ENCODE measurements around the gene SSC5D. TPM values are rescaled to one million over a fixed set of nuclear protein-coding genes. Genes with fewer than 3 reads are reported as not detected.

SSC5D gene
- polyA plus RNA-seq, 3 donors = 0.08 TPM; not detected in 2

- TF ChIP-seq CTCF (IDR thresholded peaks at IDR 0.05) = no peak
- Histone ChIP-seq H3K4me2 (replicated peaks; ENCODE audit: extremely low read depth, low read length, poor library complexity, severe bottlenecking) (no peak overlapping the region), H3K36me3 (replicated peaks in 1 of 2; ENCODE audit: control insufficient read depth in 1 of 2, insufficient read depth in 2 of 2, low read length in 2 of 2) (no peaks in the 10 kb centered on the region), H3K9ac (ENCODE audit: insufficient read depth, low read length, poor library complexity, severe bottlenecking) (no peak overlapping the region), H3K4me1 (ENCODE audit: control insufficient read depth in 1 of 2, insufficient read depth in 2 of 2, low read length in 2 of 2) (peaks cover 0 to 7% of the 10 kb centered on the region in 2 donors), H3K9me3 (replicated peaks in 1 of 2; ENCODE audit: control insufficient read depth in 1 of 2, insufficient read depth in 1 of 2, low read length in 2 of 2) (no peaks in the 10 kb centered on the region), H3K79me2 (ENCODE audit: insufficient read depth, low read length) (no peaks in the 10 kb centered on the region), H4K20me1 (ENCODE audit: insufficient read depth, low read length) (no peaks in the 10 kb centered on the region), H2AFZ (ENCODE audit: insufficient read depth, low read depth, low read length, poor library complexity, severe bottlenecking) (no peak overlapping the region), H3K27me3 (ENCODE audit: control insufficient read depth in 2 of 2, insufficient read depth in 2 of 2, low read length in 2 of 2) (no peaks in the 10 kb centered on the region), H3K4me3 (replicated peaks in 1 of 3; ENCODE audit: low read depth in 2 of 3, low read length in 3 of 3) (no peak overlapping the region), H3K27ac (ENCODE audit: low read depth in 1 of 2, low read length in 2 of 2) (no peak overlapping the region)
- intact Hi-C loops (cut with micrococcal nuclease) = no loop called here
- no peak for DNase-seq
- Mint-ChIP-seq H3K9me3 (peaks cover 0 to 5% (median 0%) of the 10 kb centered on the region in 7 donors), H3K4me3 (no peak overlapping the region), H3K4me1 (peaks cover 7% of the 10 kb centered on the region), H3K36me3 (no peaks in the 10 kb centered on the region), H3K27ac (no peak overlapping the region), H3K27me3 (ENCODE audit: low read depth in 3 of 3) (peaks cover 15 to 24% (median 21%) of the 10 kb centered on the region in 3 donors)
- 91% methylated on average over 7 of the region's 11 CpGs for WGBS (ENCODE audit: insufficient coverage)
Measured at GRCh38 chr19:55546011-55546410, 57.8 kb downstream of the SSC5D start.

GRCh38 chr19:55546822-55547614 lies 58.8 kb downstream of the SSC5D start:
- H2AFZ ChIP-seq (ENCODE audit: insufficient read depth, low read depth, low read length, poor library complexity, severe bottlenecking) = peak overlapping the region; percentile 63
- H3K4me2 ChIP-seq (replicated peaks; ENCODE audit: extremely low read depth, low read length, poor library complexity, severe bottlenecking) = no peak overlapping the region
- WGBS (ENCODE audit: insufficient coverage) = 9% methylated on average over 10 of the region's 17 CpGs
- Mint-ChIP-seq H3K4me3 (peak overlapping the region in 1 of 2 donors; percentile 36), H3K4me1 (peaks cover 7% of the 10 kb centered on the region), H3K9me3 (peaks cover 0 to 5% (median 0%) of the 10 kb centered on the region in 7 donors), H3K27ac (peak overlapping the region in 4 of 7 donors; percentile 21 to 81 (median 46)), H3K36me3 (no peaks in the 10 kb centered on the region), H3K27me3 (ENCODE audit: low read depth in 3 of 3) (peaks cover 15 to 25% (median 21%) of the 10 kb centered on the region in 3 donors)
- H3K27me3 ChIP-seq (ENCODE audit: control insufficient read depth in 2 of 2, insufficient read depth in 2 of 2, low read length in 2 of 2) = no peaks in the 10 kb centered on the region
- intact Hi-C loops (cut with micrococcal nuclease) = no loop called here
- peak; percentile 7 to 44 (median 10) for DNase-seq
- H3K27ac ChIP-seq (ENCODE audit: low read depth in 1 of 2, low read length in 2 of 2) = no peak overlapping the region
- H3K4me3 ChIP-seq (replicated peaks in 1 of 3; ENCODE audit: low read depth in 2 of 3, low read length in 3 of 3) = no peak overlapping the region
- peaks cover 0 to 7% of the 10 kb centered on the region in 2 donors for H3K4me1 ChIP-seq (ENCODE audit: control insufficient read depth in 1 of 2, insufficient read depth in 2 of 2, low read length in 2 of 2)
- no peaks in the 10 kb centered on the region for H4K20me1 ChIP-seq (ENCODE audit: insufficient read depth, low read length)
- H3K9me3 ChIP-seq (replicated peaks in 1 of 2; ENCODE audit: control insufficient read depth in 1 of 2, insufficient read depth in 1 of 2, low read length in 2 of 2) = no peaks in the 10 kb centered on the region
- no peaks in the 10 kb centered on the region for H3K36me3 ChIP-seq (replicated peaks in 1 of 2; ENCODE audit: control insufficient read depth in 1 of 2, insufficient read depth in 2 of 2, low read length in 2 of 2)
- no peak for TF ChIP-seq CTCF (IDR thresholded peaks at IDR 0.05)
- no peaks in the 10 kb centered on the region for H3K79me2 ChIP-seq (ENCODE audit: insufficient read depth, low read length)
- peak overlapping the region; percentile 21 for H3K9ac ChIP-seq (ENCODE audit: insufficient read depth, low read length, poor library complexity, severe bottlenecking)
